Activated CD4-positive, alpha-beta T cell treated with anti-CD3 and anti-CD28 coated beads for 1 hour (primary cell): Measurements from ENCODE around the gene TMPRSS12.
"Not testable (repeated sequence)": the region's sequence is repeated elsewhere in the genome, so short reads cannot be mapped to it uniquely, and the experiment has no call there.

Experiments used
- DNase-seq: peaks from one replicate; pipeline ENCODE4 v3.0.0-alpha.2; 2020

TMPRSS12 gene

GRCh38 chr12:50842637-50843493 lies at the start of gene TMPRSS12:
Gene TMPRSS12, plus strand, starts transcription at chr12:50842926. Its CDS starts 39 bp downstream, at chr12:50842965.
- DNase-seq, result no peak

GRCh38 chr12:50799908-50800307 lies 42.8 kb upstream of the TMPRSS12 start:
- no peak for DNase-seq

- DNase-seq, result no peak
These were observed 39.4 kb upstream of the TMPRSS12 start for GRCh38 chr12:50803230-50803875.

- DNase-seq, result no peak
These were observed 36.5 kb upstream of the TMPRSS12 start for GRCh38 chr12:50806176-50806575.

GRCh38 chr12:50809131-50809530 lies 33.6 kb upstream of the TMPRSS12 start:
- DNase-seq, result not testable (repeated sequence)

- not testable (repeated sequence) for DNase-seq
These were observed 27.8 kb upstream of the TMPRSS12 start for GRCh38 chr12:50814921-50815320.

- DNase-seq, result no peak
These were observed 22.5 kb upstream of the TMPRSS12 start for GRCh38 chr12:50820177-50820576.

- DNase-seq, result no peak
These were observed 20.6 kb upstream of the TMPRSS12 start for GRCh38 chr12:50822082-50822481.

- DNase-seq, result not testable (repeated sequence)
These were observed 19.0 kb upstream of the TMPRSS12 start for GRCh38 chr12:50823724-50824123.

- DNase-seq, result no peak
These were observed 17.8 kb upstream of the TMPRSS12 start for GRCh38 chr12:50824914-50825313.

- DNase-seq, result no peak
These were observed 17.3 kb upstream of the TMPRSS12 start for GRCh38 chr12:50825372-50825838.

- no peak for DNase-seq
These were observed 14.6 kb upstream of the TMPRSS12 start for GRCh38 chr12:50828121-50828520.

GRCh38 chr12:50828886-50829285 lies 13.8 kb upstream of the TMPRSS12 start:
- DNase-seq, result no peak

- not testable (repeated sequence) for DNase-seq
These were observed 8.9 kb upstream of the TMPRSS12 start for GRCh38 chr12:50833801-50834200.

GRCh38 chr12:50839042-50839441 lies 3.7 kb upstream of the TMPRSS12 start:
- DNase-seq, result no peak

GRCh38 chr12:50840809-50841487 lies 1.8 kb upstream of the TMPRSS12 start:
- no peak for DNase-seq

- no peak for DNase-seq
These were observed 802 bp upstream of the TMPRSS12 start for GRCh38 chr12:50841716-50842531.

- DNase-seq, result no peak
These were observed 2.4 kb downstream of the TMPRSS12 start for GRCh38 chr12:50845021-50845647.

- no peak for DNase-seq
These were observed 6.2 kb downstream of the TMPRSS12 start for GRCh38 chr12:50848963-50849362.

GRCh38 chr12:50855218-50855617 lies 12.5 kb downstream of the TMPRSS12 start:
- DNase-seq, result not testable (repeated sequence)

GRCh38 chr12:50855679-50856078 lies 13.0 kb downstream of the TMPRSS12 start:
- DNase-seq, result not testable (repeated sequence)
